Fibroblast of skin of back (primary cell): ENCODE measurements around the gene CYLD. TPM values are rescaled to one million over a fixed set of nuclear protein-coding genes. Genes with fewer than 3 reads are reported as not detected.

Source experiments
- DNase-seq: peaks from one replicate; pipeline ENCODE4 v3.0.0-alpha.2; 2013
- polyA plus RNA-seq, 2 experiments: library from polyadenylated mRNA; unstranded; fragments of 120-200 nt; gene quantifications; one replicate each; pipeline ENCODE4 v1.2.1, GENCODE V29; 2013; ENCODE audit not compliant: insufficient read length in 2 of 2

CYLD gene
- polyA plus RNA-seq (2013, experiment 1 of 2; ENCODE audit: insufficient read length): 17.5 TPM
- 17.4 TPM for polyA plus RNA-seq (2013, experiment 2 of 2; ENCODE audit: insufficient read length)

DNA sequence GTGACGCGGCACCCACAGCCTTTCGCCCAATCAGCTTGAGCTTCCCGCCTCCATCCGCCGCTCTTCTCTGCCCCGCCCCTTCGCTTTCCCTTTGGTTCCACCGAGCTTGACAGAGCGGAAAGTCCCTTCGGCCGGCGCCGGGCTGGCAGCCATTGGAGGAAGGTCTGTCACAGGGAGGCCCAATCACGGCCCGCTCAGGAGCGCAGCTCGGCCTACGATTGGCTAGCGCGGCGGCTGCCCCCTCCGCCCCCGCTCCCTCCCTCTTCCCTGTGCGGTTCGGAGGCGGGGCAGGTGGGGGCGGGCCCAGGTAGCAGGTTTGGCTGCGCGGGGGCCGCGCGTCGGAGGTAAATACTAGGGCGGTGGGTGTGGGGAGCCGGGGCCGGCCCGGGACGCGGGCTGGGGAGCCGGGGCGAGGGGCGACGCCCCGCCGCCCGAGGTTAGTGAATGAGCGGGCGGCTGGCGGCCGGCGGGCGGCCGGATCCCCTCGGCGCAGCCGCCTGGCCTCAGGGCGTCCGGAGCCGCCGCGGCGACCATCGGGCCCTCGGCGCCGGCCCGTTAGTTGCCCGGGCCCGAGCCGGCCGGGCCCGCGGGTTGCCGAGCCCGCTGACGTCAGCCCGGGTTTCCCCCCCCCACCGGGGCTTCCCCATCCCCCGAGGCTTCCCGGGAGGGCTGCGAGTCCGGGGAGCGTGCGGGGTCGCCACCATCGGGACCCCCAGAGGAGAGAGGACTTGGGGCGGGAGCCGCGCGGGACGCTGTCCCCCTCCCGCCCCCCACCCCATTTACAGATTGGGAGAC is at the start of gene CYLD:
Gene CYLD, plus strand, starts transcription at position 306 of the 795 bp plus-strand sequence. CDS start 7,613 bp downstream, outside the sequence.
- peak; percentile 99 for DNase-seq

DNA sequence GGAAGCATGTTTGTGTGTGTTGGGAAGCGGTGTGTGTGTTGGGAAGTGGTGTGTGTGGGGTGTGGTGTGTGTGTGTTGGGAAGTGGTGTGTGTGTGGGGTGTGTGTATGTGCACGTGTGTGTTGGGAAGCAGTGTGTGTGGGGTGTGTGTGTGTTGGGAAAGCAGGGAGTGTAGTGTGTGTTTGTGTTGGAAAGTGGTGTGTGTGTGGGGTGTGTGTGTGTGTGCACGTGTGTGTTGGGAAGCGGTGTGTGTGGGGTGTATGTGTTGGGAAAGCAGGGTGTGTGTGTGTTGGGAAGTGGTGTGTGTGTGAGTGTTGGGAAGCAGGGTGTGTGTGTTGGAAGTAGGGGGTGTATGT is 49.3 kb upstream of the CYLD start:
- no peak for DNase-seq

DNA sequence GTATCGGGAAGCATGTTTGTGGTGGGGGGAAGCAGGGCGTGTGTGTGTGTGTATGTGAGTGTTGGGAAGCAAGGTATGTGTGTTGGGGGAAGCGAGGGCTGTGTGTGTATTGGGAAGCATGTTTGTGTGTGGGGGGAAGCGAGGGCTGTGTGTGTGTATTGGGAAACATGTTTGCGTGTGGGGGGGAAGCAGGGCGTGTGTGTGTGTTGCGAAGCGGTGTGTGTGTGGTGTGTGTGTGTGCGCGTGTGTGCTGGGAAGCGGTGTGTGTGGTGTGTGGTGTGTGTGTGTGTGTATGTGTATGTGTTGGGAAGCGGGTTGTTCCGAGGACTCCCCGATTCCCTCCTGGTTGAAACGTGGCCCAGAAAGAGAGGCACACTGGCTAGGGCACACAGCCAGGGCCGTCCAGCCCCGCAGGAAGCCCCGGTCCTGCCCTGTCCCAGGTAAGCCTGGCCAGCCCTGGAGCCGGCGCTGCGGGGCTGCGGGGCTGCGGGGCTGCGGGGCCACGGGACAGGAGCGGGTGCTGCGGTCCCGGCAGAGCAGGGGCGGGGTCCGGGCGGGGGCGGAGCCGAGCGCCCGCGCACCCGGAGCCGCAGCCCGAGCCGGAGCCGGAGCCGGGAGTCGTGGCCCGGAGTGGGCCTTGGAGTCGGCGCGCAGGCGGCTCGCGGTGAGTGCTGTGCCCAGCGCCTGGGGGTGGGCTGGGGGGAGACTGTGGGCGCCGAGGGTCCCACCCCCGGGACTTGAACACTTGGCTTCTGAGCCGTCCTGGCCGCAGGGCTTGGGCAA is 48.7 kb upstream of the CYLD start, which contains the start of gene NOD2:
Gene NOD2, plus strand, starts transcription at position 608 of the 783 bp plus-strand sequence. CDS start 5,890 bp downstream, outside the sequence.
- DNase-seq: no peak

DNA sequence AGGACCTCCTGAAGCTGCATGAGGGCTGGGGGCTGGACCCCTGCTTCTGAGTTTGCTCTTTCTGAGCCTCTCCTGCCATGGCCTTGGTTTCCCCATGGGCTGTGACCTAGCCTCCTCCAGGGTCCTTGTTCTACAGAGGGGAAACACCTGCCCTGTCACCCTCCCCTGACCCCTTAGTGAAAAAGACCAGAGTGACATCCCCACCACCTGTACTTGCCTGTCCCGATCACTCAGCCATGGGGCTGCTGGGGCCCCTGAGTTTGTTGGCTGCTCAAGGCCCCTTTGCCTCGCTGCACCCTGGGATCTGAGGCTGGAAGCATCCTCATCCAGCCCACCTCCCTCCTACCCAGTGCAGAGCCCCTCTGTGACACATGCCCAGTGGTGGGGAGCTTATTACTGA is 47.7 kb upstream of the CYLD start:
- no peak for DNase-seq

DNA sequence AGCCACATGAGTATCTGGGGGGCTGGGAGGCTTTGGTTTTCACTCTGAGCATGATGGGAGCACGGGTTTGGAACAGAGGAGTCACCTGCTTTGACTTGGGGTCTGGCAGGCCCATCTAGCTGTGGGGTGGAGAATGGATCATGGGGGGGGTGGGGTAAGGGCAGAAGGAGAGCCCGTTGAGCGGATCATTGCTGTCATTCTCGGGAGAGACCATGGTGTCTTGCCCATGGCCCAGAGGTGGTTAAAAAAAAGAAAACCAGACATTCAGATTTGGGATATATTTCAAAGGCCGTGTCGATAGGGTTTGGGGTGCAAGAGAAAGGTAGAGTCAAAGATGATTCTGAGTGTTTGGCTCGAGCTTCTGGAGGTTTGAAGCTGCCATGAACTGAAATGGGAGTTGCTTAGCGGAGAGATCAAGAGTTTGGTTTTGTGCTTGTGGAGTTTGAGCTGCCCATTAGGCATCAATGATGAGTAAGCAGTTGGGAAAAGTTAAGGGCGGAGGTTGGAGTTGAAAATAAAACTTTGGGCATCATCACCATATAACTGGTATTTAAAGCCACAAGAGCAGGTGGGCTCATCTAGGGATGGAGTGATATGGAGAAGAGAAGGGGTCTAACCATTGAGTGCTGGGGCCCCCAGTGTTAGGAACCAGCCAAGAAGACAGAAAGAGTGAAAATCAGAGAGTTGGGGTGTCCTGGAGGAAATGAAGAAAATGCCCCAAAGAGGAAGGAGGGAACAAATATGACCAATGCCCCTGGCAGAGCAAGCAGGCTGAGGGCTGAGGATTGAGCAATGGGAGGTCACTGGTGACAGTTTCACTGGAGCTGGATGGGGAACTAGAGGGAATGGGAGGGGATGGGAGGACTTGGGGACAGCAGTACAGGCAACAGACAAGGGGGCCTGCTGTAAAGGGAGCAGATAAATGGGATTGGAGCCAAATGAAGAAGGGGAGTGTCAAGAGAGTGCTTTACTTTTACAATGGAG is 46.6 kb upstream of the CYLD start:
- DNase-seq: no peak

DNA sequence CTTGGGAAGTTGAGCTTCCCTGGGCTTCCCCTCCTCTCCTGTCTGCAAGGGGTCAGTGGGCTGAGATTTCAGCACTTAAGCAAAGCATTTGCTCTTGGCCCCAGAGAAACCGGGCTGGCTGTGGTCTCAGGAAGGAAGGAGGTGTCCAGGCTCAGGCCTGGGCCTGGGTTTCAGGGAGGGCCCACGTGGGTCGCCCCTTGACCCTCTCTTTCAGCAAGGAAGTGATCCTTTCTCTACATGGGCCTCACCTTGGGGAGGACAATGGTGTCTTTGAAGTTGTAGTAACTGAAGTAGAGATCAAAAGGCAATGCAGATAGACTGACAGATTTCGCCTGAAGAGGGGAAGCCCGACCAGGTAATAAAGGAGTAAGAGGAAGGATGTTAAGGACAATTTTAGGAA is 45.8 kb upstream of the CYLD start:
- no peak for DNase-seq

DNA sequence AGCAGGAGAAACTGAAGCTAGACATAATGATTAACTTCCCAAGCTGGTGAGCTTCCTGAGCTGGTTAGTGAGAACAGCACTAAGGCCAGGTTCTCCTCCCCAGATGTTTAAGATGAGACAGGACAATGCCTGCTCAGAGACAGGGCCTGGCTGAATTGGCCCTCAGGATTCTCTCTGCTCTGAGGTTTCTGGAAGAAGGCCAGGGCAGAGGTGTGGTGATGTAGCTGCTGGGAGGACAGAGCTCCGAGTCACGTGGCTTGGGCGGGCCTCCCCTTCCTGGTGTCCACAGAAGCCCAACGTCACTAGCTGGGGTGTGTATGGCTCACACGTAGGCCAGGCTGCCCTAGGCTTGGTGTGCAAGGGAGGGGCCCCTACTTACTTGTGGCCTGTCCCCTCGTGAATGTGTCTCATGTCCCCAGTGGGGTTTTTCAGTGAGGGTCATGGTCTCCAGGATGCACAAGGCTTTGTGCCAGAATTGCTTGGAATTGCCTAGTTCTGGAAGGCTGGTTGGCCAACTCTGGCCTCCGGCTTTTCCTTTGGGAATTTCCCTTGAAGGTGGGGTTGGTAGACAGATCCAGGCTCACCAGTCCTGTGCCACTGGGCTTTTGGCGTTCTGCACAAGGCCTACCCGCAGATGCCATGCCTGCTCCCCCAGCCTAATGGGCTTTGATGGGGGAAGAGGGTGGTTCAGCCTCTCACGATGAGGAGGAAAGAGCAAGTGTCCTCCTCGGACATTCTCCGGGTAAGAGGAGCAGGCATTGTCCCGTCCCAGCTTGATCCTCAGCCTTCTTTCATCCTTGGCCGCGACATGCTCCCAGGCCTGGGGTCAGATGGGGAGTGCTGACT is 45.1 kb upstream of the CYLD start:
- peak; percentile 19 for DNase-seq

DNA sequence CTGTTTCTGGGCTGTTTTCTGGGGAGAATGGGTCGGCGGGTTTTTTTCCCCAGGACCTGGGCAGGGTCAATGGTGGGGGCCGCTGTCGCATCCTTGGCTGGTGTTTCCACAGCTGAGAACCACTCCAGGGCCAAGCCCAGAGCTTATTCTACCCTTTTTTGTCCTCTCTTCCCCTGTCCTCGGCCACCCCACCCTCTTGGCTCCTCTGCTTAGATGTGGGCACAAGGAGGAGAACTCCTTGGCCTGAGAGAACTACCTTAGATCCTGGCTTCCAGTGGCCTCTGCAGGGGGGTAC is 44.5 kb upstream of the CYLD start:
- DNase-seq: no peak

DNA sequence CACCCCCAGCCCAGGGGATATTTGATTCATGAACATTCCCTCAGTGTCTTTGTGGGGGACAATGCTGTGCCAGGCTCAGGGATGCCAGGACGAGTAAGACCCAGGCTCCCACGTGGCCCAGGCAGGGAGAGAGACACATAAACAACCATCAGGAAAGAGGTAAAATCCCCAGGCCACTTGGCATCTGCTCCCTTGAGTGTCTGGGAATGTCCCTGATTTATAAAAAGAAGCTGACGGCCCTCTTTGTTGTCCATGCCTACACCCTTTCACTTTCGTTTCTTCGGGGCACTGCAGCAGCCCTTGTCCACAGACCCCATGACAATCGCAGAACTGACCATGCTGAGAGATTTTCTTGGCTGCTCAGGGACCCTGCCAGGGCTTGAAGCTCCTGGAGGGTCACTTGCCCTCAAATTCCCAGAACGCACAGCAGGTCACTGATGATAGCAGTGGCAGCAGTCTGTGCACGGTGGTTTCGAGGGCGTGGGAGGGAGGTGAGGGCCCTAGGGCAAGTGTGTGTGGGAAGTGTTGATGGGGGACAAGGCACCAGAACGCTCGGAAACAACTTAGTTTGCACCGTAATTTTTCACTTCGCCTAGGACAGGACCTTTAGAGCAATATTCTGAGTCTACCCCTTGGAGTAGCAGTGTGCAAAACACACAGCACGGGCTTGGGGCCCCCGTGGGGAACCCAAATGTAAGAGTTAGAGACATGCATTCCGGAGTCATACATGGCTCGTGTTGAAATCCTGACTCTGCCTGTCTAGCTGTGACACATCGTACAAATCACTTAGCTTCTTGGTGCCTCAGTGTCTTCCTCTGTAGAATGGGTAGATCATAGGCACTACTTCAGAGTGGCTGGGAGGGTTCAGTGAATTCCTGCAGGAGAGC is 43.8 kb upstream of the CYLD start:
- DNase-seq: peak; percentile 9

DNA sequence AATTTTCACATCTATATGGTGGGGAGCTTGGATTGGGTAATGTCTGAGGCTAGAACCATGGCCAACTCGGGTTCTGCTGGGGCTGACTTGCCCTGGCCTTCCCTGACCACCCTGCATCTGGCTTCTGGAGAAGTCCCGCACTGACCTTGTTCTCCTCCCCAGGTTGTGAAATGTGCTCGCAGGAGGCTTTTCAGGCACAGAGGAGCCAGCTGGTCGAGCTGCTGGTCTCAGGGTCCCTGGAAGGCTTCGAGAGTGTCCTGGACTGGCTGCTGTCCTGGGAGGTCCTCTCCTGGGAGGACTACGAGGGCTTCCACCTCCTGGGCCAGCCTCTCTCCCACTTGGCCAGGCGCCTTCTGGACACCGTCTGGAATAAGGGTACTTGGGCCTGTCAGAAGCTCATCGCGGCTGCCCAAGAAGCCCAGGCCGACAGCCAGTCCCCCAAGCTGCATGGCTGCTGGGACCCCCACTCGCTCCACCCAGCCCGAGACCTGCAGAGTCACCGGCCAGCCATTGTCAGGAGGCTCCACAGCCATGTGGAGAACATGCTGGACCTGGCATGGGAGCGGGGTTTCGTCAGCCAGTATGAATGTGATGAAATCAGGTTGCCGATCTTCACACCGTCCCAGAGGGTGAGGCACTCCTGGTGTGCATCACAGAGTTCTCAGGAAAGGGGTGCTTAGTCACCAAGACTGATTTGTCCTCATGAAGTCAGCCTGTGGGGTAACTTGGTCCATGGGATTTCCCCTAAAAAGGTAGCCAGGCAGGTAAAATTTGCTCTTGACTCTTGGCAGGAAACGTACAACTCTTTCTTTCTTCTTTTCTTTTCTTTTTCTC is 42.3 kb upstream of the CYLD start:
- no peak for DNase-seq

DNA sequence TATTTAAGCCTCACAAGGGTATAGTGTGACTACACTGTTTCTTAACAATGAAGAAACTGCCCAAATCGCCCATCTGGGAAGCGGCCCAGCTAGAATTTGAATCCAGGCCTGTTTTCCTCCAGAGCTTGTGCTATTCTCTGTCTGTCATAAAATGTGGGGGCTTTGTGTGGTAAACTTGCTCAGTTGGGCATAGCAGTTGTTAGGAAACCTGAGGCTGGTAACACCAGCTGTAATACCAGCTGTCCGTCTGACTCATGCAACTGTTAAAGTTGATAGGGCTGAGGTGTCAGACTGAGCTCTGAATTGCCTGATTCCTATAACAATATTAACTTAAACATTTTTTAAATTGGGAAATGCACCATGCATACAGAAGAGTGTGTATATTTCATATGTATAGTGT is 39.2 kb upstream of the CYLD start:
- no peak for DNase-seq

DNA sequence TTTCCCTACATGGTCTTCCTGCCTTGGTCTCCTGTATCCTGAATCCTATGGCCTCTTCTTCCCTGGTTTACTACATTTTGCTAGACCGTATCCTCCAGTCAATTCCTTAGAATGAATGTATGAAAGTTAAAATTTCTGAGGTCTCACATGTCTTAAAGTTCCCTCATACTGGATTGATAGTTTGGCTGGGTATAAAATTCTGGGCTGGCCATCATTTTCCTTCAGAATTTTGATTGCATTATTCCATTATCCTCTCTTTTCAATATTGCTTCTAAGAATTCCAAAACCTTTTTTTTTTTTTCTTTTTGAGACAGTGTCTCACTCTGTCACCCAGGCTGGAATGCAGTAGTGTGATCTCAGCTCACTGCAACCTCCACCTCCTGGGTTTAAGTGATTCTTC is 37.6 kb upstream of the CYLD start:
- DNase-seq: no peak

DNA sequence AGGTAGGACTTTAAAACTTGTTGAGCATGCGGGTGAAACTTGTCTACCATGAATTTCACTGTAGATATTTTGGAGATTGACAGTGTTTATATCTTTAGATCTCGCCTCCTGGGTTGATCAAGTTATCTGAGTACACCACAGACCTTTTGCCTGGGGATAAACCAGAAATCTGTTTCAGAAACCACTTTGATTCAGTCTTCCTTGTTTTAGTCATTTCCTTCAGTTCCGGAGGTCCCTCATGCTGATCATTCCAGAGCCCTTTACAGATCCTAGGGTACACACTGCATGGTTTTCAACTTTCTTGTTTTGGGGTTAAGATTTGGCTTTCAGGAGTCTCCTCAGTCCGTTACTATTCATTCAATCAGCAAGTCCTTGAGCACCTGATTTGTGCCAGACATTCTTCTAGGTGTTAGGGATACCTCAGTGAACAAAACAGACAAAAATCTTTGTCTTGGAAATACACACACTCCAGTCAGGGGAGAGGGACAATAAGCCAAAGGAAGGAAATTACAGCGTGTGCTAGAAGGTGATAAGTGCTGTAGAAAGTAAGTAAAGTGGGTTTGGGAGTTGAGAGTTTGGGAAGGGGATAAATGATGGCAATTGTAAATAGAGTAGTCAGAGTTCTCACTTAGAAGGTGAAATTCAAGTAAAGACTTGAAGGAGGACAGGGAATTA is 36.3 kb upstream of the CYLD start:
- no peak for DNase-seq

DNA sequence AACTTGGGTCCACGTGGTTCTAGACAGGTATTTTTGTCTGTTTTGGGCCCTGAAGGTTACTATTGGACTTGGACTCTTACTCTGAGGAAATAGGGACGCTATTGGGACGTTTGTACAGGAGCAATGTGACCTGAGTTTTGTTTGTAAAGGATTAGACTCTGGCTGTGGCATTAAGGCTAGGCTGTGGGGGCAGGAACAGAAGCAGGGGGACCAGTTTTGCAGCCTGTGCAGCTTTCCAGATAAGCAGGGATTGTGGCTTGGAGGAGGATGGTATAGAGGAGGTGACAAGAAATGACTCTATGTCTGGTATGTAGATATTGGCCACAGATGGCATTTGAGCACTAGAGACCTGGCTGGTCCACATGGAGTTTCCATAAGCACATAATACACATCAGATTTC is 35.6 kb upstream of the CYLD start:
- no peak for DNase-seq

DNA sequence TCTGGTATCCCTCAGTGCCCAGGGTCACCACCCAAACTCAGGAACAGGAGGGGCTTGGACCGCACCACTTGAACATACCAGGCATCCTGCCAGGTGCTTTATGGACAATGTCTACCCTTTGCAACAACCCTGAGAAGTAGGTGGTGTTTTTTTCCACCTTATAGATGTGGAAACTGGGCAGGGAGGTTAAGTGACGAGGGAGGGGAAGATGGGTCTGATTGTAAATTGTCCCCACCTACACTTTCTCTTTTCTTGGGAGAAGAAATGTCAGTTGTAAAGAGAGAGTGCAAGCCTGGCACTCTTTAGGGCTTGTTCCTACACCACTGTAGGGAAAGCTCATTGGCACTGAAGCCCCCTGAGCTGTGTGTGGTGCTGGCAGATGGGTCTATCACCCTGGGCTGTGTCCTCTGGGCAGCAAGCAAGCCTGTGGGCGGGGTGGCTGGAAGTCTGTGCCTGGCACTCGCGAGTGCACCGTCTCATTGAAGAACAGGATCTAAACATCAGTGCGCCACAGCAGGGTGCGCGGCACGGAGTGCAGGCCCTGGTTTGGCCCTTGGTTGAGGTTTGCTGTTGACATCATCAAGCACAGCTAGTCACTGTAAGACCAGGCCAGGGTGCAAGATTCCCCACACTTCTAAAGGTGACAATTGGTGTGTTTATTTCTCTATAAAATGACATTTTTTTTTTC is 33.4 kb upstream of the CYLD start:
- DNase-seq: no peak

DNA sequence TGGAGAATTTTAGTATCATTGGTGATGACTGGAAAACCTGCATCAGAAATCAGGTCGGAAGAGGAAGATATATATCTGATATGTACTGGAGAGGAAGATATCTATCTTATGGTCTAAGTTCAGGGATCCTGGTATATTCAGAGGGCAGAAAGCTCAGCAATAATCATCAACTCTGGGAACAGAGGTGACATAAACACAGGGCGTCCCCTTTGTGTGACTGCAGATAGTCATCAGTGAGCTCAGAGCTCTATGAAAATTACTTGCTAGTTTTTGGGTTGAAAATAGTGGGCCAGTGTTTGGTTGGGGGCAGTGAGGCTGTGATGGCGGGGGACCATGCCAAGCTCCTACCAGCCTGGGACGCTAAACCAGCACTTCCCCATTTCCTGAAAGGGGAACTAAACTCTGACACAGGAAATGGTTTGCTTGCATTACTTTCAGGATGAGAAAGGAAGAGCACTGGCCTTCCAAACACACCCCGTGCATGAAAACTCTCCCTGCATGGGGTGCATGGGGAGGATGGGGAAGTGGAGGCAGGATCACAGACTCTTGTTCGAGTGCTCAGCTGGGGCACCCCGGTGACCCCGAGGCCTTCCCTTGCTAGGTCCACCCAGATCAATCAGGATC is 32.7 kb upstream of the CYLD start:
- no peak for DNase-seq

DNA sequence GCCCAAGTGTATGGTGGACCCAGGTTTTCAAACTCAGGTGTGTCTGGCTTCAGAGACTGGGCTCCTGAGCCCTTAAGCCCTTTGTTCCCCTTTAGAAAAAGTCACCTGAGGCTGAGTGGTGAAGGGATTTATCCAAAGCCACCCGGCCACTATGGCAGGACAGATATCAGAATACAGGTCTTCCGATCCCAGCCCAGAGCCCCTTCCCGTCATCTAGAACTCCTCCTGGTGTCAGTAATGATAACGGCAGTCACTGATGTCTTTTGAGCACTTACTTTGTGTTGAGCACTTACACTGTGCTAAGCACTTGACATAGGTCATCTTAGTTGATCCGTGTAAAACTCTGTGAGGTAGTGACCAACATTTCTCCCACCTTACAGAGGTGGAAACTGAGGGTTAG is 31.9 kb upstream of the CYLD start:
- no peak for DNase-seq

DNA sequence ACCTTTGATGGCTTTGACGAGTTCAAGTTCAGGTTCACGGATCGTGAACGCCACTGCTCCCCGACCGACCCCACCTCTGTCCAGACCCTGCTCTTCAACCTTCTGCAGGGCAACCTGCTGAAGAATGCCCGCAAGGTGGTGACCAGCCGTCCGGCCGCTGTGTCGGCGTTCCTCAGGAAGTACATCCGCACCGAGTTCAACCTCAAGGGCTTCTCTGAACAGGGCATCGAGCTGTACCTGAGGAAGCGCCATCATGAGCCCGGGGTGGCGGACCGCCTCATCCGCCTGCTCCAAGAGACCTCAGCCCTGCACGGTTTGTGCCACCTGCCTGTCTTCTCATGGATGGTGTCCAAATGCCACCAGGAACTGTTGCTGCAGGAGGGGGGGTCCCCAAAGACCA is 30.8 kb upstream of the CYLD start:
- no peak for DNase-seq
